ENCODE data around the gene CACNA1C. TPM values are rescaled to one million over a fixed set of nuclear protein-coding genes. Genes with fewer than 3 reads are reported as not detected.

Gene CACNA1C
- total RNA-seq, 1 donor from 2014 or later: 7.3 TPM

DNA sequence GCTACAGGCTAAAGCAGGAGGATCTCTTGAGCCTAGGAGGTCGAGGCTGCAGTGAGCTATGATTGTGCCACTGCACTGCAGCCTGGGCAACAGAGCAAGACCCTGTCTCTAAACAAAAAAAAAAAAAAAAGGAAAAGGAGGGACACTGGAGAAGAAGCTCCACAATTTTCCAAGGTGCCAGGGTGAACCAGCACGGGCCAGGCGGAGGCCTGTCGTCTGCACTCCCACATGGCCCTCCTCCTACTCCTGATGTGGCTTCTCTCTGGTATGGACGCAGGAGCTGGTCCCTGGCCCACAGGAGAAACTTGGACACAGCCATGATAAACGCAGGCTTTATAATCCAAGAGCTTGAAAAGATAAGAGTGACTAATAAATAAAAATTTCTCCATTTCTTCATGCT, 341.2 kb downstream of the CACNA1C start:
- H3K36me3 ChIP-seq (ENCODE audit: control insufficient read depth in 3 of 3, insufficient read depth in 3 of 3, low read length in 3 of 3): no peaks in the 10 kb centered on the region
- peaks cover 2 to 21% (median 18%) of the 10 kb centered on the region in 3 donors for H3K4me1 ChIP-seq (ENCODE audit: control insufficient read depth in 3 of 3, insufficient read depth in 3 of 3, low read length in 3 of 3)
- no peaks in the 10 kb centered on the region for H3K27me3 ChIP-seq (ENCODE audit: control insufficient read depth in 3 of 3, insufficient read depth in 3 of 3, low read length in 3 of 3)
- no peaks in the 10 kb centered on the region for H3K9me3 ChIP-seq (ENCODE audit: control insufficient read depth in 3 of 3, low read length in 3 of 3)
- H3K27ac ChIP-seq (ENCODE audit: low read depth, low read length): no peak overlapping the region
- no peak overlapping the region for H3K9ac ChIP-seq (ENCODE audit: low read depth in 1 of 3, low read length in 3 of 3)
- H3K4me3 ChIP-seq (ENCODE audit: low read length in 3 of 3): no peak overlapping the region

DNA sequence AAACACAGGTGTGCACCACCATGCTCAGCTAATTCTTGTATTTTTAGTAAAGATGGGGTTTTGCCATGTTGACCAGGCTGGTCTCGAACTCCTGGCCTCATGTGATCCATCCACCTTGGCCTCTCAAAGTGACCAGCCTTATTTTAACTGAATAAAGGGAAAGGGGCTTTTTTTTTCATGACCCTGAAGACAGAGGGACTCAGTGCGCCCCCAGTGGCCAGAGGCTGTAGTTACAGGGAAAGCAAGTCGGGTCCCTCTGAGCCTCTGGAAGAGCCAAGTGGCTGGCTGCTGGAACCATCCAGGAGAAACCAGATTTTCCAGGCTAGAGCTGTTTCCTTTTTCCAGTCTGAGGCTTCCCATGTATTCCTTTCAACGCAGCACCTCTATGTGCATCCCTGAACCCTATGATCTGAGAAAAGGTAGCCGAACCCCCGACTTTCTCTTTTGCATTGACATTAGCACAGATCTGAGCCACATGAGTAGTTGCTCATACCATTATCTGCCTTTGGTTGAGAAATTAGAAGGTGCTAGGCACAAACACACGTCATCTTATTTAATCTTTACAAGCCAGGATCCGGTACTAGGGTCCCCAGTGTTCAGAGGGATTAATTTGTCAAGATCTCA, 342.7 kb downstream of the CACNA1C start:
- H3K27me3 ChIP-seq (ENCODE audit: control insufficient read depth in 3 of 3, insufficient read depth in 3 of 3, low read length in 3 of 3): no peaks in the 10 kb centered on the region
- H3K4me3 ChIP-seq (ENCODE audit: low read length in 3 of 3): no peak overlapping the region
- no peak overlapping the region for H3K27ac ChIP-seq (ENCODE audit: low read depth, low read length)
- H3K9ac ChIP-seq (ENCODE audit: low read depth in 1 of 3, low read length in 3 of 3): no peak overlapping the region
- H3K36me3 ChIP-seq (ENCODE audit: control insufficient read depth in 3 of 3, insufficient read depth in 3 of 3, low read length in 3 of 3): no peaks in the 10 kb centered on the region
- peaks cover 2 to 21% (median 18%) of the 10 kb centered on the region in 3 donors for H3K4me1 ChIP-seq (ENCODE audit: control insufficient read depth in 3 of 3, insufficient read depth in 3 of 3, low read length in 3 of 3)
- H3K9me3 ChIP-seq (ENCODE audit: control insufficient read depth in 3 of 3, low read length in 3 of 3): no peaks in the 10 kb centered on the region

DNA sequence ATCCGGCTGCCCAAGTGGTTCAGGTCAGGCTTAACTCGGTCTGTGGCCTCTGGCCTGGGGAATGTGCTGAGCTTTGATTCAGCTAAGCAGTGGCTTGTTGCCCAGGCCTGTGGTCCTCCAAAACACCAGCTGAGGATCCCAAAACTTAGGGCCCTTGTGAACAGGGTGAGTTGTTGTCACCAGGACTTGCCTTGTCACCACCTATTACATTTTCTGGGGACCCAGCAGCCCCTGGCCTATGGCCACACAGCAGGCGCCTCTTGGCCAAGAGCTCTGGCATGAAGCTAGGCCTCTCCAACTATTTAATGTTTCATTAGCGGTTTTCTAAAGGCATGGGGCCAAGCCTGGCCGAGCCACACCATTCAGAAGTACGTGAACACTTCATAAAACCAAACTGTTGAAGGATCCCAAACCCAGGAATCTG, 343.7 kb downstream of the CACNA1C start:
- Histone ChIP-seq H3K27ac (ENCODE audit: low read depth, low read length) (no peak overlapping the region), H3K27me3 (ENCODE audit: control insufficient read depth in 3 of 3, insufficient read depth in 3 of 3, low read length in 3 of 3) (no peaks in the 10 kb centered on the region), H3K36me3 (ENCODE audit: control insufficient read depth in 3 of 3, insufficient read depth in 3 of 3, low read length in 3 of 3) (no peaks in the 10 kb centered on the region), H3K9me3 (ENCODE audit: control insufficient read depth in 3 of 3, low read length in 3 of 3) (no peaks in the 10 kb centered on the region), H3K4me3 (ENCODE audit: low read length in 3 of 3) (no peak overlapping the region), H3K9ac (ENCODE audit: low read depth in 1 of 3, low read length in 3 of 3) (peak overlapping the region in 1 of 3 donors; percentile 47), H3K4me1 (ENCODE audit: control insufficient read depth in 3 of 3, insufficient read depth in 3 of 3, low read length in 3 of 3) (peaks cover 2 to 21% (median 11%) of the 10 kb centered on the region in 3 donors)

DNA sequence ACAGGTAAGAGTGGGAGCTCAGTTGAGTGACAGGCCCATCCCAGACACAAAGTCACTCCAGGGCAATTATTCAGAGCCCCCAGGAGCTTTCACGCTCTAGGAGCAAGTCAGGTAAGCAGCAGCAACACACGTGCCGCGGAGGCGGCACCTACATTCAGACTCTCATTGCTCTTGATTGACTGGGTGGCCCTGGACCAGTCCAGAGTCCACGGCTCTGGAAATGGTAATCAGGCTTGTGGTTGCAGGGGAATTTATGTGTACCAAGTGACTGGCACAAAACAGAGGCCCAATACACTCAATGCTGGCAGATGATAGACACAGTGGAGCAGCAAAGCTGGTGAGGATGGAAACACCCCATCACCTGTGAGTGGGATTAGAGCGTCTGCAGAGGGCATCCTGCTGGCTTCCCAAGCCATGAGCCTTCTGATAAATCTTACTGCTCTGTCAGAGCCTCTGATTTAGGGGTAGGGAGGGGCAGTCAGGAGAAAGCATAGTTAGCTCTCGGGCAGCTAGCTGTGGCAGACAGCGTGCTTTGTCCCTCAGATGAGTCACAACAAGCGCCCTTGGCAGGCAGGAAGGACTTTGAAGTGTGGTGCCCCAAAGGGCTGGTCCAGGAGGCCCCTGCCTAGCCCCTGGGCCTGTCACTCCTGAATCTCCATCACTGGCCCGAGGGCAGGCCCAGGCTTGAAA, 344.7 kb downstream of the CACNA1C start:
- no peak overlapping the region for H3K9ac ChIP-seq (ENCODE audit: low read depth in 1 of 3, low read length in 3 of 3)
- H3K4me3 ChIP-seq (ENCODE audit: low read length in 3 of 3): no peak overlapping the region
- no peaks in the 10 kb centered on the region for H3K36me3 ChIP-seq (ENCODE audit: control insufficient read depth in 3 of 3, insufficient read depth in 3 of 3, low read length in 3 of 3)
- no peak overlapping the region for H3K27ac ChIP-seq (ENCODE audit: low read depth, low read length)
- no peaks in the 10 kb centered on the region for H3K9me3 ChIP-seq (ENCODE audit: control insufficient read depth in 3 of 3, low read length in 3 of 3)
- no peaks in the 10 kb centered on the region for H3K27me3 ChIP-seq (ENCODE audit: control insufficient read depth in 3 of 3, insufficient read depth in 3 of 3, low read length in 3 of 3)
- peaks cover 2 to 21% (median 11%) of the 10 kb centered on the region in 3 donors for H3K4me1 ChIP-seq (ENCODE audit: control insufficient read depth in 3 of 3, insufficient read depth in 3 of 3, low read length in 3 of 3)

DNA sequence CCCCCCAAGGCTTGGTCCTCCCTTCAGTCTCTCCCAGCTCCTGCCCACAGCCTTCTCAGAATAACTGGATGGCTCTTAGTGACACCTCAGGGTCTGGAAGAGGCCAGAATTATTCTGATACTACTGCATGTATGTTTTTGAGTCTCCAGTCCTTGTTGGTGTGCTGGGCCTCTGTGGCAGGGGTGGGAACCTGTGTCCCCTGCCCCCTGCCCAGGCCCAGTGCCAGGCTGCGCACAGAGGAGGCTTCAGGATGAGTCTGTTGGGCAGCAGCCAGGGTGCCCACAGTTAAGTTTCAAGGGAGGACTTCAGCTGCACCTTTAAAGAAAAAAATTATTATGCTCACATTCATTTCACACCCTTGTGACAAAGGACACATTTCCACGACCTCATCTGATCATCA, 348.3 kb downstream of the CACNA1C start:
- H3K27ac ChIP-seq (ENCODE audit: low read depth, low read length): no peak overlapping the region
- peaks cover 2 to 17% (median 6%) of the 10 kb centered on the region in 3 donors for H3K4me1 ChIP-seq (ENCODE audit: control insufficient read depth in 3 of 3, insufficient read depth in 3 of 3, low read length in 3 of 3)

DNA sequence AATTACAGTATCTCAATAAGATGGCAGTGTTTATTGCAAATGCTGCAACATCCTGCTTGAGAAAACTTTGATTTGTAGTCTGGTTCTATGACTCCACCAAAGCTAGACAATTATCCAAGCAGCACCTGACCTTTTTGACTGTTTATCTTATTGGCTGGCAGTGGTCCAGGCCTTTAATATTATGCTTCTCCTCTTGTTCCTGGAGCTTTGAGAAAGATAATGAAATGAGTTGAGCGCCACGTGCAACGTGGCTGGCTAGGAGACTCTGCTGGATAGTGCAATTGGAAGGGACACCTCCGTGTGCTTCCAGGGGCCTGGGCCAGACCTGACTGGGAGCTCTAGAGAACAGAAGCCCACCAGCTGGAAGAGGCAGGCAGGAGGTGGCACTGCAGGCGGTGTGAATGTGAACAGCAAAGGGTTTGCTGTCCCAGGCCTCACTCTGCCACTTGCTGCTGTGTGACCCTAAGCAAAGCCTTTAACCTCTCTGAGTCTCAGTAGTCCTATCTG, 349.3 kb downstream of the CACNA1C start:
- H3K4me1 ChIP-seq (ENCODE audit: control insufficient read depth in 3 of 3, insufficient read depth in 3 of 3, low read length in 3 of 3): peaks cover 0 to 6% (median 0%) of the 10 kb centered on the region in 3 donors
- H3K27ac ChIP-seq (ENCODE audit: low read depth, low read length): no peak overlapping the region
- H3K27me3 ChIP-seq (ENCODE audit: control insufficient read depth in 3 of 3, insufficient read depth in 3 of 3, low read length in 3 of 3): no peaks in the 10 kb centered on the region
- H3K9ac ChIP-seq (ENCODE audit: low read depth in 1 of 3, low read length in 3 of 3): no peak overlapping the region
- H3K36me3 ChIP-seq (ENCODE audit: control insufficient read depth in 3 of 3, insufficient read depth in 3 of 3, low read length in 3 of 3): no peaks in the 10 kb centered on the region
- H3K4me3 ChIP-seq (ENCODE audit: low read length in 3 of 3): no peak overlapping the region
- H3K9me3 ChIP-seq (ENCODE audit: control insufficient read depth in 3 of 3, low read length in 3 of 3): no peaks in the 10 kb centered on the region

More for the DNA sequence above, 348.3 kb downstream of the CACNA1C start:
- Histone ChIP-seq H3K4me3 (ENCODE audit: low read length in 3 of 3) (no peak overlapping the region), H3K9ac (ENCODE audit: low read depth in 1 of 3, low read length in 3 of 3) (no peak overlapping the region), H3K9me3 (ENCODE audit: control insufficient read depth in 3 of 3, low read length in 3 of 3) (no peaks in the 10 kb centered on the region), H3K27me3 (ENCODE audit: control insufficient read depth in 3 of 3, insufficient read depth in 3 of 3, low read length in 3 of 3) (no peaks in the 10 kb centered on the region), H3K36me3 (ENCODE audit: control insufficient read depth in 3 of 3, insufficient read depth in 3 of 3, low read length in 3 of 3) (no peaks in the 10 kb centered on the region)

DNA sequence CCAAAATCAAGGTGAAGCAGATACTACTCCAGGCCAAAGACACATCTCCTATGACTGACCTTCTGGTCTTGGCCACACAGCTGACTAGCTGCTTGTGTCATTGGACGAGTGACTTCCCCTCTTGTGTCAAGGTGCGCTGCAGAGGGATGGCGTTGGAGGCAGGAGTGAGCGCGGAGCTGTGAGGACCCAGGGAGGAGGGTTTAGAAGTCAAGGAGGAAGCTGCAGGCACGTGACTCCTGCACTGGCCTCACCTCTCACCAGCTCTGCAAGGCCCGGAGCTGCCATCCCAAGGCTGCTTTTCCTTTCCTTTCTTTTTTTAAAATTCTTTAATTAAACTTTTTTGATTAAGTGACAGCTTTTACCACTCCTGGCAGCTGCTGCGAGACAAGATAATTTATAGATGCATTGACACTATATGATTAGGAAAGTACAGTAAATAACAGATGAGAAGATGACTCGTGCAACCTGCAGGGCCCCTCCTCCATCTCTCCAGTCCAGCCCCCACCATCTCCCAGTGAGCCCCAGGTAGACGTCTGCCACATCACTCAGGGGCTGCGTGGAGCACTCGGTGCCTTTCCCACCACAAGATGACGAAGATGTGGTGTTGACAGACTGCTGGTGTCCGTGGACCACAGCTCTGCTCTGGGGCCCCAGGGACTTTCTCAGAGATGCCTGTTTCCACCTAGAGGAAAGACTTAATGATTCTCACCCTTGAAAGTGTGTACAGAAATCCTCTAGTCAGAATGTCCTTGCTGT, 350.6 kb downstream of the CACNA1C start:
- Histone ChIP-seq H3K4me1 (ENCODE audit: control insufficient read depth in 3 of 3, insufficient read depth in 3 of 3, low read length in 3 of 3) (no peaks in the 10 kb centered on the region), H3K27ac (ENCODE audit: low read depth, low read length) (no peak overlapping the region), H3K4me3 (ENCODE audit: low read length in 3 of 3) (no peak overlapping the region), H3K9ac (ENCODE audit: low read depth in 1 of 3, low read length in 3 of 3) (no peak overlapping the region), H3K36me3 (ENCODE audit: control insufficient read depth in 3 of 3, insufficient read depth in 3 of 3, low read length in 3 of 3) (no peaks in the 10 kb centered on the region), H3K27me3 (ENCODE audit: control insufficient read depth in 3 of 3, insufficient read depth in 3 of 3, low read length in 3 of 3) (no peaks in the 10 kb centered on the region), H3K9me3 (ENCODE audit: control insufficient read depth in 3 of 3, low read length in 3 of 3) (no peaks in the 10 kb centered on the region)

DNA sequence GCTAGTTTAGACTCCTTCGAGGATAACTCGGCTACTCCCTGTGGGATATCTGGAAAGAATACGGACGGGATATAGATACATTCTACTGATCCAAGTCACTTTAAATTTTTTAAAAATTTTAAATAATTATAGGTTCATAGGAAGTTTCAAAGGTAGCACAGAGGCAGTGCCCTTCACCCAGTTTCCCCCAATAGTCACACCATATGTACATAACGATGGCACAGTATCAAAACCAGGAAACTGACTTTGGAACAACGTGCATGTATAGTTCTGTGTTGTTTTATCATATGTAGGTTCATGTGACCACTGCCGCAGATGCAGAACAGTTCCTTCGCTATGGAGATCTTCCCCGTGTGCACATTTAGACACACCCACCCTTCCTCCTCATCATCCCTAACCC, 352.3 kb downstream of the CACNA1C start:
- Histone ChIP-seq H3K27ac (ENCODE audit: low read depth, low read length) (no peak overlapping the region), H3K9me3 (ENCODE audit: control insufficient read depth in 3 of 3, low read length in 3 of 3) (no peaks in the 10 kb centered on the region), H3K4me3 (ENCODE audit: low read length in 3 of 3) (no peak overlapping the region), H3K4me1 (ENCODE audit: control insufficient read depth in 3 of 3, insufficient read depth in 3 of 3, low read length in 3 of 3) (no peaks in the 10 kb centered on the region), H3K9ac (ENCODE audit: low read depth in 1 of 3, low read length in 3 of 3) (no peak overlapping the region), H3K27me3 (ENCODE audit: control insufficient read depth in 3 of 3, insufficient read depth in 3 of 3, low read length in 3 of 3) (peaks cover 0 to 4% (median 3%) of the 10 kb centered on the region in 3 donors), H3K36me3 (ENCODE audit: control insufficient read depth in 3 of 3, insufficient read depth in 3 of 3, low read length in 3 of 3) (no peaks in the 10 kb centered on the region)

DNA sequence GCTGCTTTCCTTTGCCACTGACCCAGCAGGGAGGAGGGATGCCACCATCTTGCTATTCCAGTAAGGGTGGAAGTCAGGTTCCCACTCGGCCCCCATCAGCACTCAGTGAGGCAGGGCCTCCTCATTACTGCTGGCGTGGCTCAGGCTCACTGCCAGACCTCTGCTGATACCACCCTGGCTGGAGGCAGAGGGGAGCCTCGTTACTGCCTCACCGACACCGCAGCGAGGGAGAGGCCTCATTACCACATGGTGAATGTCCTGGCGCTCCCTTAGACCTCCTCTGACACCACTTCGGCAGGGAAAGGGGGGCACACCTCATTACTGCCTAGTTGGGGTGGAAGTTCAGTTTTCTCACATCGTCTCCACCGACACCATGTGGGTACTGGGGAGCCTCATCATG, 354.1 kb downstream of the CACNA1C start:
- Histone ChIP-seq H3K4me1 (ENCODE audit: control insufficient read depth in 3 of 3, insufficient read depth in 3 of 3, low read length in 3 of 3) (no peaks in the 10 kb centered on the region), H3K27ac (ENCODE audit: low read depth, low read length) (no peak overlapping the region), H3K9ac (ENCODE audit: low read depth in 1 of 3, low read length in 3 of 3) (no peak overlapping the region), H3K4me3 (ENCODE audit: low read length in 3 of 3) (no peak overlapping the region), H3K9me3 (ENCODE audit: control insufficient read depth in 3 of 3, low read length in 3 of 3) (no peaks in the 10 kb centered on the region), H3K27me3 (ENCODE audit: control insufficient read depth in 3 of 3, insufficient read depth in 3 of 3, low read length in 3 of 3) (peaks cover 3 to 4% (median 4%) of the 10 kb centered on the region in 3 donors), H3K36me3 (ENCODE audit: control insufficient read depth in 3 of 3, insufficient read depth in 3 of 3, low read length in 3 of 3) (no peaks in the 10 kb centered on the region)

DNA sequence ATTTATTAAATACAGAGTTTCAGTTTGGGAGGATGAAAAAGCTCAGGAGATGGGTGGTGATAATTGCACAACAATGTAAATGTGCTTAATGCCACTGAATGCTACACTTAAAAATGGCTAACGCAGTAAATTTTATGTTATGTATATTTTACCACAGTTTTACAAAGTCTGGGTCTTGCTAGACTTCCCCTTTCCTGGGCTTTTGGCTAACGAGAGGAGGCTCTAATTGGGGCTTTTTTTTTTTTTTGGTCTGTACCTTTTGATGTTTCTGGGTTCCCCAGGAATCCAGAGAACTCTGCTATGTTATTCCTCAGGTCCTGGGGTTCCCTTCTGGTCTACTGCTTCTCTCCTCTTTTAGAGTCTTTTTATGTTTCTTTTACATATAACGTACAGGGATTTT, 355.5 kb downstream of the CACNA1C start:
- H3K4me3 ChIP-seq (ENCODE audit: low read length in 3 of 3): no peak overlapping the region
- H3K36me3 ChIP-seq (ENCODE audit: control insufficient read depth in 3 of 3, insufficient read depth in 3 of 3, low read length in 3 of 3): no peaks in the 10 kb centered on the region
- H3K27me3 ChIP-seq (ENCODE audit: control insufficient read depth in 3 of 3, insufficient read depth in 3 of 3, low read length in 3 of 3): peaks cover 3 to 4% (median 4%) of the 10 kb centered on the region in 3 donors
- H3K9ac ChIP-seq (ENCODE audit: low read depth in 1 of 3, low read length in 3 of 3): no peak overlapping the region
- no peaks in the 10 kb centered on the region for H3K9me3 ChIP-seq (ENCODE audit: control insufficient read depth in 3 of 3, low read length in 3 of 3)
- no peaks in the 10 kb centered on the region for H3K4me1 ChIP-seq (ENCODE audit: control insufficient read depth in 3 of 3, insufficient read depth in 3 of 3, low read length in 3 of 3)
- no peak overlapping the region for H3K27ac ChIP-seq (ENCODE audit: low read depth, low read length)

All from skeletal muscle tissue (tissue), 4 donors.